K562 (cell line): ENCODE measurements around the gene LSM12. TPM values are rescaled to one million over a fixed set of nuclear protein-coding genes. Genes with fewer than 3 reads are reported as not detected.
A peak's percentile ranks its signal among the peaks of the same experiment; 100 is the strongest.

Experiments used
- ARHGAP35 ChIP-seq: fragments of 450-650 bp; IDR thresholded peaks from 2 replicates; pipeline ENCODE4 v1.6.1; 2018; ENCODE audit not compliant: partially characterized antibody
- CREB1 ChIP-seq, 2 experiments: sonication (generic) in 1 of 2; formaldehyde crosslinking in 1 of 2; IDR thresholded peaks; 2 replicates each; pipeline versions ENCODE4 v1.6.1 to v1.8.0; 2012 to 2022; ENCODE audit warnings: inconsistent platforms in 1 of 2, mild to moderate bottlenecking in 1 of 2, missing genetic modification reagents in 1 of 2, moderate library complexity in 1 of 2
- GMEB1 ChIP-seq: fragments of 250-450 bp; sonication (Bioruptor Pico); IDR thresholded peaks from 2 replicates; pipeline ENCODE4 v1.4.0; 2020; ENCODE audit warnings: mild to moderate bottlenecking
- MAZ ChIP-seq, 2 experiments: fragments of 450-650 bp in 1 of 2; sonication (generic) in 1 of 2; formaldehyde crosslinking; IDR thresholded peaks in 1 of 2; conservative IDR thresholded peaks in 1 of 2; 2 replicates each; pipeline versions ENCODE4 v1.4.0 to v1.5.0; 2020; ENCODE audit warnings: mild to moderate bottlenecking in 1 of 2, missing genetic modification reagents in 1 of 2
- PHTF2 ChIP-seq: fragments of 250-450 bp; sonication (Bioruptor Pico); IDR thresholded peaks from 2 replicates; pipeline ENCODE4 v1.5.0; 2021; ENCODE audit warnings: mild to moderate bottlenecking
- SMAD4 ChIP-seq: fragments of 250-450 bp; sonication (Bioruptor Pico); conservative IDR thresholded peaks from 2 replicates; pipeline ENCODE4 v1.8.0; 2021; ENCODE audit warnings: inconsistent platforms, mild to moderate bottlenecking, moderate library complexity
- SREBF1 ChIP-seq: fragments of 150-350 bp; IDR thresholded peaks from 2 replicates; pipeline ENCODE4 v1.6.1; 2014; ENCODE audit warnings: antibody characterized with exemption, low read depth, low read length, borderline replicate concordance
- SRSF1 ChIP-seq: fragments of 200-400 bp; formaldehyde crosslinking; IDR thresholded peaks from 2 replicates; pipeline ENCODE4 v1.6.1; 2017; ENCODE audit warnings: mild to moderate bottlenecking, low read depth, low read length, moderate library complexity
- TAL1 ChIP-seq: fragments of 450-650 bp; IDR thresholded peaks from 2 replicates; pipeline ENCODE4 v1.6.1; 2016; ENCODE audit warnings: mild to moderate bottlenecking
- XRCC3 ChIP-seq: fragments of 450-650 bp; IDR thresholded peaks from 2 replicates; pipeline ENCODE4 v1.6.1; 2017; ENCODE audit warnings: mild to moderate bottlenecking, moderate library complexity
- ZNF592 ChIP-seq: fragments of 450-650 bp; IDR thresholded peaks from 2 replicates; pipeline ENCODE4 v1.6.1; 2017; ENCODE audit warnings: antibody characterized with exemption, mild to moderate bottlenecking
- ZNF764 ChIP-seq: fragments of 250-450 bp; sonication (Bioruptor Pico); IDR thresholded peaks from 2 replicates; pipeline ENCODE4 v1.4.0; 2020; ENCODE audit warnings: low read depth, mild to moderate bottlenecking, moderate library complexity
- polyA plus RNA-seq, 8 experiments: library from polyadenylated mRNA; depleted of rRNA in 4 of 8; stranded (reverse) in 5 of 8; unstranded in 3 of 8; fragments of >200 nt; fragmentation: Nextera tagmentation in 2 of 8; fragmentation: Illumina TruSeq in 1 of 8; extraction: Ambion mirVana in 2 of 8; extraction: Trizol in 1 of 8; gene quantifications; 2 replicates each; pipeline versions ENCODE4 v1.2.1 to v1.2.3, GENCODE V29; 2011 to 2014; ENCODE audit warnings: inconsistent platforms in 1 of 8, missing spikeins in 1 of 8
- total RNA-seq, 7 experiments: library from RNA; depleted of rRNA in 6 of 7; stranded (reverse); fragments of >200 nt in 6 of 7; fragmentation: Illumina TruSeq in 2 of 7; extraction: Trizol in 2 of 7; gene quantifications; 2 replicates each; pipeline versions ENCODE4 v1.2.1 to v1.2.3, GENCODE V29; 2011 to 2021; ENCODE audit warnings: low replicate concordance in 1 of 7
- TF ChIP-seq, protein P1 (sequence below): sonication (generic); formaldehyde crosslinking; IDR thresholded peaks from 2 replicates; pipeline ENCODE4 v1.8.0; 2022; ENCODE audit warnings: missing genetic modification reagents, mild to moderate bottlenecking, borderline replicate concordance
- TF ChIP-seq, protein P2 (sequence below): IDR thresholded peaks from 2 replicates; pipeline ENCODE4 v1.6.1; 2016; ENCODE audit warnings: missing genetic modification characterization, missing compliant biosample characterization

LSM12 gene
- total and polyA plus RNA-seq, 9 of the 15 experiments (the other 6 are each of a cell fraction or from before 2014, with no cell fraction given), result 53.0 to 258 (median 89.3) TPM

- TF ChIP-seq ZNF592 (no peak), PHTF2 (CRISPR knock-in tag) (no peak), SRSF1 (no peak), CREB1 (IDR thresholded peaks at IDR 0.05) (peak; percentile 79), CREB1 (CRISPR knock-in tag; IDR thresholded peaks at IDR 0.05) (no peak), ARHGAP35 (no peak), GMEB1 (CRISPR knock-in tag) (peak; percentile 99), SMAD4 (CRISPR knock-in tag) (peak; percentile 59; the same call in 1 of the 2 replicates), MAZ (CRISPR knock-in tag; conservative IDR thresholded peaks at IDR 0.05 in 1 of 2, IDR thresholded peaks at IDR 0.05 in 1 of 2) (peak; percentile 49 to 77), XRCC3 (no peak), ZNF764 (CRISPR knock-in tag) (no peak), SREBF1 (no peak), TAL1 (no peak)
- TF ChIP-seq, protein P1, sequence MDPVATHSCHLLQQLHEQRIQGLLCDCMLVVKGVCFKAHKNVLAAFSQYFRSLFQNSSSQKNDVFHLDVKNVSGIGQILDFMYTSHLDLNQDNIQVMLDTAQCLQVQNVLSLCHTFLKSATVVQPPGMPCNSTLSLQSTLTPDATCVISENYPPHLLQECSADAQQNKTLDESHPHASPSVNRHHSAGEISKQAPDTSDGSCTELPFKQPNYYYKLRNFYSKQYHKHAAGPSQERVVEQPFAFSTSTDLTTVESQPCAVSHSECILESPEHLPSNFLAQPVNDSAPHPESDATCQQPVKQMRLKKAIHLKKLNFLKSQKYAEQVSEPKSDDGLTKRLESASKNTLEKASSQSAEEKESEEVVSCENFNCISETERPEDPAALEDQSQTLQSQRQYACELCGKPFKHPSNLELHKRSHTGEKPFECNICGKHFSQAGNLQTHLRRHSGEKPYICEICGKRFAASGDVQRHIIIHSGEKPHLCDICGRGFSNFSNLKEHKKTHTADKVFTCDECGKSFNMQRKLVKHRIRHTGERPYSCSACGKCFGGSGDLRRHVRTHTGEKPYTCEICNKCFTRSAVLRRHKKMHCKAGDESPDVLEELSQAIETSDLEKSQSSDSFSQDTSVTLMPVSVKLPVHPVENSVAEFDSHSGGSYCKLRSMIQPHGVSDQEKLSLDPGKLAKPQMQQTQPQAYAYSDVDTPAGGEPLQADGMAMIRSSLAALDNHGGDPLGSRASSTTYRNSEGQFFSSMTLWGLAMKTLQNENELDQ (CRISPR knock-in tag), result no peak
- TF ChIP-seq, protein P2, sequence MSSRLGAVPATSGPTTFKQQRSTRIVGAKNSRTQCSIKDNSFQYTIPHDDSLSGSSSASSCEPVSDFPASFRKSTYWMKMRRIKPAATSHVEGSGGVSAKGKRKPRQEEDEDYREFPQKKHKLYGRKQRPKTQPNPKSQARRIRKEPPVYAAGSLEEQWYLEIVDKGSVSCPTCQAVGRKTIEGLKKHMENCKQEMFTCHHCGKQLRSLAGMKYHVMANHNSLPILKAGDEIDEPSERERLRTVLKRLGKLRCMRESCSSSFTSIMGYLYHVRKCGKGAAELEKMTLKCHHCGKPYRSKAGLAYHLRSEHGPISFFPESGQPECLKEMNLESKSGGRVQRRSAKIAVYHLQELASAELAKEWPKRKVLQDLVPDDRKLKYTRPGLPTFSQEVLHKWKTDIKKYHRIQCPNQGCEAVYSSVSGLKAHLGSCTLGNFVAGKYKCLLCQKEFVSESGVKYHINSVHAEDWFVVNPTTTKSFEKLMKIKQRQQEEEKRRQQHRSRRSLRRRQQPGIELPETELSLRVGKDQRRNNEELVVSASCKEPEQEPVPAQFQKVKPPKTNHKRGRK (tag), result 0 out of 2 replicates have a peak, but pooled peaks have one; percentile 35
These were observed at the start of gene LSM12 (continued) for GRCh38 chr17:44066204-44066930.
